ENCODE measurements around the gene FBXL14.

The FBXL14 gene

DNA sequence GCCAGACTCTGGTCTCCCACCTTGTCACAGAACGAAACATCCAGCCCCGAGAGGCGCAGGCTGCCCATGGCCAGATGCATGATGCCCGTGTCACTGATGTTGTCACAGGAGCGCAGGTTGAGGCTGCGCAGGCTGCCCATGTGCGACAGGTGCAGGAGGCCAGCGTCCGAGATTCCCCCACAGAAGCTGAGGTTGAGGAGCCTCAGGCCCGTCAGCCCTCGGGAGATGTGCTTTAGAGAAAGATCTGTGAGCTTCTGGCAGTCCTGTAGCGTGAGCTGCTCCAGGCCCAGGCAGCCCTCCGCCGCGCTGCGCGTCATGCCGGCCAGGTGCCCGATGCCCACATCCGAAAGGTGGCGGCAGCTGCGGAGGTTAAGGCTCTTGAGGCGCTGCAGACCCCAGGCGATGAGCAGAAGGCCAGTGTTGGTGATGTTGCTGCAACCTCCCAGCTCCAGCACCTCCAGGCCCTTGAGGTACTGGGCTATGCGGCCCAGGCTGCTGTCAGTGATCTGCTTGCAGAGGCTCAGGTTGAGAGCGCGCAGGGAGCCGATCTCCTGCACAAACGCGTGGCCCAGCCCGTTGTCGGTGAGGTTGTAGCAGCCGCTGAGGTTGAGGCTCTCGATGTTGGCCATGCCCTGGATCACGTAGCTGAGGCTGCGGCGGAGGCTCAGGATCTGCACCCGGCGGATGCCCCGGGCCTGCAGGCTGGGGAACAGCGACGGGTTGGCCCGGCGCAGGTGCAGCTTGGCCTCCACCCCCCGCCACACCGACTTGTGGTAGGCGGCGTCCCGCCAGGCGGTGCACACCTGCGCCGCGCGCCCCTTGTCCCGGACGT lies 991 bp downstream of the FBXL14 start (continued):
- no peak for TF ChIP-seq ZSCAN18 (tag by site-specific recombination; IDR thresholded peaks at IDR 0.05)
- no peak for TF ChIP-seq ZNF423 (tag by site-specific recombination; IDR thresholded peaks at IDR 0.05)
- TF ChIP-seq ZNF280D (tag by site-specific recombination; IDR thresholded peaks at IDR 0.05): no peak
- TF ChIP-seq ZNF121 (tag by site-specific recombination; IDR thresholded peaks at IDR 0.05): no peak
- TF ChIP-seq ZNF488 (tag by site-specific recombination; IDR thresholded peaks at IDR 0.05): no peak
- no peak for TF ChIP-seq TRIM28 (IDR thresholded peaks at IDR 0.05; ENCODE audit: borderline replicate concordance, low read length)
- TF ChIP-seq ZNF2 (tag by site-specific recombination; IDR thresholded peaks at IDR 0.05): peak; percentile 80
- peak; percentile 64; the same call in 1 of the 2 replicates for TF ChIP-seq ZFP3 (tag by site-specific recombination; IDR thresholded peaks at IDR 0.05; ENCODE audit: low read depth)
- TF ChIP-seq MYNN (tag by site-specific recombination; IDR thresholded peaks at IDR 0.05; ENCODE audit: borderline replicate concordance): peak; percentile 17; the same call in 1 of the 2 replicates
- TF ChIP-seq ZNF692 (tag by site-specific recombination; IDR thresholded peaks at IDR 0.05): peak; percentile 71; the same call in 1 of the 2 replicates
- 0 out of 2 replicates have a peak, but pooled peaks have one; percentile 46 for TF ChIP-seq ZNF792 (tag by site-specific recombination; IDR thresholded peaks at IDR 0.05)
- no peak for TF ChIP-seq ZNF639 (tag by site-specific recombination; IDR thresholded peaks at IDR 0.05)
- TF ChIP-seq, protein P1, sequence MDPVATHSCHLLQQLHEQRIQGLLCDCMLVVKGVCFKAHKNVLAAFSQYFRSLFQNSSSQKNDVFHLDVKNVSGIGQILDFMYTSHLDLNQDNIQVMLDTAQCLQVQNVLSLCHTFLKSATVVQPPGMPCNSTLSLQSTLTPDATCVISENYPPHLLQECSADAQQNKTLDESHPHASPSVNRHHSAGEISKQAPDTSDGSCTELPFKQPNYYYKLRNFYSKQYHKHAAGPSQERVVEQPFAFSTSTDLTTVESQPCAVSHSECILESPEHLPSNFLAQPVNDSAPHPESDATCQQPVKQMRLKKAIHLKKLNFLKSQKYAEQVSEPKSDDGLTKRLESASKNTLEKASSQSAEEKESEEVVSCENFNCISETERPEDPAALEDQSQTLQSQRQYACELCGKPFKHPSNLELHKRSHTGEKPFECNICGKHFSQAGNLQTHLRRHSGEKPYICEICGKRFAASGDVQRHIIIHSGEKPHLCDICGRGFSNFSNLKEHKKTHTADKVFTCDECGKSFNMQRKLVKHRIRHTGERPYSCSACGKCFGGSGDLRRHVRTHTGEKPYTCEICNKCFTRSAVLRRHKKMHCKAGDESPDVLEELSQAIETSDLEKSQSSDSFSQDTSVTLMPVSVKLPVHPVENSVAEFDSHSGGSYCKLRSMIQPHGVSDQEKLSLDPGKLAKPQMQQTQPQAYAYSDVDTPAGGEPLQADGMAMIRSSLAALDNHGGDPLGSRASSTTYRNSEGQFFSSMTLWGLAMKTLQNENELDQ (tag by site-specific recombination; IDR thresholded peaks at IDR 0.05; ENCODE audit: low read depth): no peak; the same call in 1 of the 2 replicates
- TF ChIP-seq, protein P2, sequence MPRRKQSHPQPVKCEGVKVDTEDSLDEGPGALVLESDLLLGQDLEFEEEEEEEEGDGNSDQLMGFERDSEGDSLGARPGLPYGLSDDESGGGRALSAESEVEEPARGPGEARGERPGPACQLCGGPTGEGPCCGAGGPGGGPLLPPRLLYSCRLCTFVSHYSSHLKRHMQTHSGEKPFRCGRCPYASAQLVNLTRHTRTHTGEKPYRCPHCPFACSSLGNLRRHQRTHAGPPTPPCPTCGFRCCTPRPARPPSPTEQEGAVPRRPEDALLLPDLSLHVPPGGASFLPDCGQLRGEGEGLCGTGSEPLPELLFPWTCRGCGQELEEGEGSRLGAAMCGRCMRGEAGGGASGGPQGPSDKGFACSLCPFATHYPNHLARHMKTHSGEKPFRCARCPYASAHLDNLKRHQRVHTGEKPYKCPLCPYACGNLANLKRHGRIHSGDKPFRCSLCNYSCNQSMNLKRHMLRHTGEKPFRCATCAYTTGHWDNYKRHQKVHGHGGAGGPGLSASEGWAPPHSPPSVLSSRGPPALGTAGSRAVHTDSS (tag by site-specific recombination; IDR thresholded peaks at IDR 0.05): no peak
- no peak for TF ChIP-seq KLF10 (tag by site-specific recombination; IDR thresholded peaks at IDR 0.05)
- TF ChIP-seq ZNF549 (tag by site-specific recombination; IDR thresholded peaks at IDR 0.05): no peak
- TF ChIP-seq, protein P3, sequence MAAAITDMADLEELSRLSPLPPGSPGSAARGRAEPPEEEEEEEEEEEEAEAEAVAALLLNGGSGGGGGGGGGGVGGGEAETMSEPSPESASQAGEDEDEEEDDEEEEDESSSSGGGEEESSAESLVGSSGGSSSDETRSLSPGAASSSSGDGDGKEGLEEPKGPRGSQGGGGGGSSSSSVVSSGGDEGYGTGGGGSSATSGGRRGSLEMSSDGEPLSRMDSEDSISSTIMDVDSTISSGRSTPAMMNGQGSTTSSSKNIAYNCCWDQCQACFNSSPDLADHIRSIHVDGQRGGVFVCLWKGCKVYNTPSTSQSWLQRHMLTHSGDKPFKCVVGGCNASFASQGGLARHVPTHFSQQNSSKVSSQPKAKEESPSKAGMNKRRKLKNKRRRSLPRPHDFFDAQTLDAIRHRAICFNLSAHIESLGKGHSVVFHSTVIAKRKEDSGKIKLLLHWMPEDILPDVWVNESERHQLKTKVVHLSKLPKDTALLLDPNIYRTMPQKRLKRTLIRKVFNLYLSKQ (tag by site-specific recombination; IDR thresholded peaks at IDR 0.05; ENCODE audit: borderline replicate concordance): no peak
- TF ChIP-seq ZBTB1 (tag by site-specific recombination; IDR thresholded peaks at IDR 0.05): peak; percentile 51; the same call in 1 of the 2 replicates
- TF ChIP-seq, protein P4, sequence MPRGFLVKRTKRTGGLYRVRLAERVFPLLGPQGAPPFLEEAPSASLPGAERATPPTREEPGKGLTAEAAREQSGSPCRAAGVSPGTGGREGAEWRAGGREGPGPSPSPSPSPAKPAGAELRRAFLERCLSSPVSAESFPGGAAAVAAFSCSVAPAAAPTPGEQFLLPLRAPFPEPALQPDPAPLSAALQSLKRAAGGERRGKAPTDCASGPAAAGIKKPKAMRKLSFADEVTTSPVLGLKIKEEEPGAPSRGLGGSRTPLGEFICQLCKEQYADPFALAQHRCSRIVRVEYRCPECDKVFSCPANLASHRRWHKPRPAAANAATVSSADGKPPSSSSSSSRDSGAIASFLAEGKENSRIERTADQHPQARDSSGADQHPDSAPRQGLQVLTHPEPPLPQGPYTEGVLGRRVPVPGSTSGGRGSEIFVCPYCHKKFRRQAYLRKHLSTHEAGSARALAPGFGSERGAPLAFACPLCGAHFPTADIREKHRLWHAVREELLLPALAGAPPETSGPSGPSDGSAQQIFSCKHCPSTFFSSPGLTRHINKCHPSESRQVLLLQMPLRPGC (tag by site-specific recombination; IDR thresholded peaks at IDR 0.05): no peak
- TF ChIP-seq ZNF416 (tag by site-specific recombination; IDR thresholded peaks at IDR 0.05): no peak
- TF ChIP-seq SP2 (tag by site-specific recombination; IDR thresholded peaks at IDR 0.05): peak; percentile 45; the same call in 1 of the 2 replicates
- no peak for TF ChIP-seq ZNF354C (tag by site-specific recombination; IDR thresholded peaks at IDR 0.05; ENCODE audit: borderline replicate concordance, low read depth)
